Neural progenitor cell (in vitro differentiated cells): ENCODE data around the gene IFI44L. TPM values are rescaled to one million over a fixed set of nuclear protein-coding genes. Genes with fewer than 3 reads are reported as not detected.

Source experiments
- DNase-seq: peaks from one replicate; pipeline ENCODE4 v3.0.0-alpha.2; 2016; ENCODE audit warnings: low spot score
- H2AFZ ChIP-seq: fragments of 200-600 bp; sonication (generic); replicated peaks from 2 replicates; pipeline ENCODE4 v1.6.1; 2016; ENCODE audit warnings: antibody characterized with exemption
- H3F3A ChIP-seq: fragments of 200-600 bp; sonication (generic); 2 replicates; pipeline ENCODE4 v1.6.1; 2016; ENCODE audit warnings: antibody characterized with exemption, low read depth
- H3K27ac ChIP-seq: fragments of 200-600 bp; sonication (generic); 2 replicates; pipeline ENCODE4 v1.5.1; 2016; ENCODE audit warnings: mild to moderate bottlenecking
- H3K27me3 ChIP-seq: fragments of 200-600 bp; sonication (generic); 2 replicates; pipeline ENCODE4 v1.6.1; 2016; ENCODE audit warnings: mild to moderate bottlenecking, moderate library complexity
- H3K36me3 ChIP-seq: fragments of 200-600 bp; sonication (generic); 2 replicates; pipeline ENCODE4 v1.5.1; 2016
- H3K4me1 ChIP-seq: fragments of 200-600 bp; sonication (generic); 2 replicates; pipeline ENCODE4 v1.6.1; 2016; ENCODE audit warnings: mixed run types
- H3K4me2 ChIP-seq: fragments of 200-600 bp; sonication (generic); 2 replicates; pipeline ENCODE4 v1.6.1; 2016
- H3K4me3 ChIP-seq: fragments of 200-600 bp; sonication (generic); 2 replicates; pipeline ENCODE4 v1.5.1; 2016
- H3K79me2 ChIP-seq: fragments of 200-600 bp; sonication (generic); 2 replicates; pipeline ENCODE4 v1.6.1; 2016; ENCODE audit warnings: low read depth
- H3K9ac ChIP-seq: fragments of 200-600 bp; sonication (generic); 2 replicates; pipeline ENCODE4 v1.6.1; 2016
- H3K9me3 ChIP-seq: fragments of 200-600 bp; sonication (generic); 2 replicates; pipeline ENCODE4 v1.5.1; 2016; ENCODE audit warnings: low read depth
- H4K20me1 ChIP-seq: fragments of 200-600 bp; sonication (generic); 2 replicates; pipeline ENCODE4 v1.6.1; 2016; ENCODE audit warnings: low read depth
- H3K27ac Mint-ChIP-seq: 3 replicates; pipeline ENCODE4 v1.8.0; 2021; ENCODE audit warnings: mixed read lengths
- H3K27me3 Mint-ChIP-seq: 2 replicates; pipeline ENCODE4 v1.8.0; 2022; ENCODE audit warnings: low read depth, mild to moderate bottlenecking, inconsistent platforms, moderate library complexity, mixed read lengths; ENCODE audit not compliant: insufficient read depth
- H3K36me3 Mint-ChIP-seq: 3 replicates; pipeline ENCODE4 v1.8.0; 2021; ENCODE audit warnings: mixed read lengths
- H3K4me1 Mint-ChIP-seq: 3 replicates; pipeline ENCODE4 v1.8.0; 2021; ENCODE audit warnings: mixed read lengths
- H3K4me3 Mint-ChIP-seq: 3 replicates; pipeline ENCODE4 v1.8.0; 2021; ENCODE audit warnings: mild to moderate bottlenecking, moderate library complexity, mixed read lengths
- H3K9me3 Mint-ChIP-seq: 3 replicates; pipeline ENCODE4 v1.8.0; 2020; ENCODE audit warnings: mixed read lengths
- EZH2 ChIP-seq: fragments of 200-600 bp; sonication (generic); IDR thresholded peaks from 2 replicates; pipeline ENCODE4 v1.6.1; 2017; ENCODE audit warnings: antibody characterized with exemption, mild to moderate bottlenecking, moderate library complexity
- EZH2phosphoT487 ChIP-seq: fragments of 200-600 bp; sonication (generic); IDR thresholded peaks from 2 replicates; pipeline ENCODE4 v1.6.1; 2017; ENCODE audit warnings: antibody characterized with exemption
- total RNA-seq: library from RNA; depleted of rRNA; stranded (reverse); fragments of >200 nt; gene quantifications from 2 replicates; pipeline ENCODE4 v1.2.3, GENCODE V29; 2015; ENCODE audit warnings: low replicate concordance
- TF ChIP-seq, protein P1 (sequence below): fragments of 200-600 bp; sonication (generic); IDR thresholded peaks from 2 replicates; pipeline ENCODE4 v1.5.1; 2017; ENCODE audit warnings: antibody characterized with exemption, mild to moderate bottlenecking

The IFI44L gene
- total RNA-seq, 1 donor from 2014 or later, result not detected

DNA sequence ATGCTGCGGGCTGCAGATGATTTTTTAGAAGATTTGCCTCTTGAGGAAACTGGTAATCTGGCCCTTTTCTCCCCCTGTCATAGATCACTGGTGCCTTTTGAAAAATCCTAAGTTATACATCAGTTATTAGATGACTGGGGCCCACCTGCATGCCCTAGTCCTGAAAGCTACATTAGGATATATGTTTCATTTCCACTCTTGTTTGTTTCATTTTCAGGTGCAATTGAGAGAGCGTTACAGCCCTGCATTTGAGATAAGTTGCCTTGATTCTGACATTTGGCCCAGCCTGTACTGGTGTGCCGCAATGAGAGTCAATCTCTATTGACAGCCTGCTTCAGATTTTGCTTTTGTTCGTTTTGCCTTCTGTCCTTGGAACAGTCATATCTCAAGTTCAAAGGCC, 21.3 kb downstream of the IFI44L start:
- Mint-ChIP-seq H3K27ac (no peak overlapping the region), H3K36me3 (no peaks in the 10 kb centered on the region), H3K4me3 (no peak overlapping the region), H3K4me1 (no peaks in the 10 kb centered on the region), H3K27me3 (no peaks in the 10 kb centered on the region), H3K9me3 (peaks cover 6% of the 10 kb centered on the region)
- Histone ChIP-seq H3K27ac (no peak overlapping the region), H3K27me3 (no peaks in the 10 kb centered on the region), H3K79me2 (no peaks in the 10 kb centered on the region), H3K36me3 (no peaks in the 10 kb centered on the region), H3K4me3 (no peak overlapping the region), H3K9me3 (peaks cover 4% of the 10 kb centered on the region), H3K4me1 (no peaks in the 10 kb centered on the region), H4K20me1 (no peaks in the 10 kb centered on the region), H3F3A (no peaks in the 10 kb centered on the region), H3K9ac (no peak overlapping the region), H2AFZ (no peak overlapping the region), H3K4me2 (no peak overlapping the region)
- TF ChIP-seq EZH2 (no peak), EZH2phosphoT487 (no peak)
- TF ChIP-seq, protein P1, sequence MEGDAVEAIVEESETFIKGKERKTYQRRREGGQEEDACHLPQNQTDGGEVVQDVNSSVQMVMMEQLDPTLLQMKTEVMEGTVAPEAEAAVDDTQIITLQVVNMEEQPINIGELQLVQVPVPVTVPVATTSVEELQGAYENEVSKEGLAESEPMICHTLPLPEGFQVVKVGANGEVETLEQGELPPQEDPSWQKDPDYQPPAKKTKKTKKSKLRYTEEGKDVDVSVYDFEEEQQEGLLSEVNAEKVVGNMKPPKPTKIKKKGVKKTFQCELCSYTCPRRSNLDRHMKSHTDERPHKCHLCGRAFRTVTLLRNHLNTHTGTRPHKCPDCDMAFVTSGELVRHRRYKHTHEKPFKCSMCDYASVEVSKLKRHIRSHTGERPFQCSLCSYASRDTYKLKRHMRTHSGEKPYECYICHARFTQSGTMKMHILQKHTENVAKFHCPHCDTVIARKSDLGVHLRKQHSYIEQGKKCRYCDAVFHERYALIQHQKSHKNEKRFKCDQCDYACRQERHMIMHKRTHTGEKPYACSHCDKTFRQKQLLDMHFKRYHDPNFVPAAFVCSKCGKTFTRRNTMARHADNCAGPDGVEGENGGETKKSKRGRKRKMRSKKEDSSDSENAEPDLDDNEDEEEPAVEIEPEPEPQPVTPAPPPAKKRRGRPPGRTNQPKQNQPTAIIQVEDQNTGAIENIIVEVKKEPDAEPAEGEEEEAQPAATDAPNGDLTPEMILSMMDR, result no peak
- no peak for DNase-seq

GRCh38 chr1:78645723-78646122, 25.5 kb downstream of the IFI44L start:
- Mint-ChIP-seq H3K4me3 (no peak overlapping the region), H3K9me3 (peaks cover 9% of the 10 kb centered on the region), H3K4me1 (no peaks in the 10 kb centered on the region), H3K36me3 (no peaks in the 10 kb centered on the region), H3K27me3 (peaks cover 2% of the 10 kb centered on the region), H3K27ac (no peak overlapping the region)
- no peaks in the 10 kb centered on the region for H4K20me1 ChIP-seq
- no peak for DNase-seq
- H3K27me3 ChIP-seq, result no peaks in the 10 kb centered on the region
- no peaks in the 10 kb centered on the region for H3K4me1 ChIP-seq
- H3K27ac ChIP-seq, result no peak overlapping the region
- H3K9me3 ChIP-seq, result peaks cover 4% of the 10 kb centered on the region
- no peaks in the 10 kb centered on the region for H3F3A ChIP-seq
- no peaks in the 10 kb centered on the region for H3K36me3 ChIP-seq
- H3K4me3 ChIP-seq, result no peak overlapping the region
- no peak overlapping the region for H2AFZ ChIP-seq
- TF ChIP-seq, protein P1, result no peak
- TF ChIP-seq EZH2, result no peak
- TF ChIP-seq EZH2phosphoT487, result no peak
- H3K4me2 ChIP-seq, result no peak overlapping the region
- H3K79me2 ChIP-seq, result no peaks in the 10 kb centered on the region
- H3K9ac ChIP-seq, result no peak overlapping the region

- DNase-seq, result no peak
- no peak overlapping the region for H3K4me3 ChIP-seq
- Mint-ChIP-seq H3K36me3 (no peaks in the 10 kb centered on the region), H3K9me3 (peaks cover 9% of the 10 kb centered on the region), H3K27me3 (peaks cover 2% of the 10 kb centered on the region), H3K27ac (no peak overlapping the region), H3K4me3 (no peak overlapping the region), H3K4me1 (no peaks in the 10 kb centered on the region)
- peaks cover 4% of the 10 kb centered on the region for H3K9me3 ChIP-seq
- no peak overlapping the region for H2AFZ ChIP-seq
- peaks cover 4% of the 10 kb centered on the region for H3K27me3 ChIP-seq
- H3F3A ChIP-seq, result no peaks in the 10 kb centered on the region
- no peak overlapping the region for H3K27ac ChIP-seq
- H3K79me2 ChIP-seq, result no peaks in the 10 kb centered on the region
- H4K20me1 ChIP-seq, result no peaks in the 10 kb centered on the region
- no peaks in the 10 kb centered on the region for H3K36me3 ChIP-seq
- no peak overlapping the region for H3K9ac ChIP-seq
- TF ChIP-seq, protein P1, result no peak
- no peak overlapping the region for H3K4me2 ChIP-seq
- no peaks in the 10 kb centered on the region for H3K4me1 ChIP-seq
Observed at GRCh38 chr1:78647238-78647637, 27.0 kb downstream of the IFI44L start.

GRCh38 chr1:78649628-78650027, 29.4 kb downstream of the IFI44L start, which contains the start of gene IFI44:
TSS of gene IFI44 (plus strand) at chr1:78649831. CDS start at chr1:78650196, 365 bp downstream.
- no peak within 1 kb of the TSS for H2AFZ ChIP-seq
- H4K20me1 ChIP-seq, result no peaks in the 10 kb centered on the region
- H3K36me3 Mint-ChIP-seq, result no peaks in the 10 kb centered on the region
- H3K27ac Mint-ChIP-seq, result no peak within 1 kb of the TSS
- H3K9ac ChIP-seq, result no peak within 1 kb of the TSS
- H3K4me1 Mint-ChIP-seq, result no peaks in the 10 kb centered on the region
- H3K9me3 ChIP-seq, result no peaks in the 10 kb centered on the region
- no peak within 1 kb of the TSS for H3K4me3 Mint-ChIP-seq
- peaks cover 10% of the 10 kb centered on the region for H3K27me3 ChIP-seq
- H3K4me1 ChIP-seq, result no peaks in the 10 kb centered on the region
- peaks cover 5% of the 10 kb centered on the region for H3K9me3 Mint-ChIP-seq
- TF ChIP-seq EZH2phosphoT487 (no peak), EZH2 (no peak)
- TF ChIP-seq, protein P1, result no peak
- no peaks in the 10 kb centered on the region for H3K79me2 ChIP-seq
- no peak within 1 kb of the TSS for H3K4me3 ChIP-seq
- no peak within 1 kb of the TSS for H3K4me2 ChIP-seq
- DNase-seq, result no peak
- no peaks in the 10 kb centered on the region for H3K36me3 ChIP-seq
- H3K27ac ChIP-seq, result no peak within 1 kb of the TSS
- H3K27me3 Mint-ChIP-seq, result peaks cover 2% of the 10 kb centered on the region
- H3F3A ChIP-seq, result no peaks in the 10 kb centered on the region
